Neural progenitor cell (in vitro differentiated cells): ENCODE measurements around the gene GRIK2.

ENCODE experiments used
- CTCF ChIP-seq: fragments of 200-600 bp; sonication (generic); IDR thresholded peaks from 2 replicates; pipeline ENCODE4 v1.5.1; 2017; ENCODE audit warnings: antibody characterized with exemption, mild to moderate bottlenecking
- EZH2phosphoT487 ChIP-seq: fragments of 200-600 bp; sonication (generic); IDR thresholded peaks from 2 replicates; pipeline ENCODE4 v1.6.1; 2017; ENCODE audit warnings: antibody characterized with exemption

DNA sequence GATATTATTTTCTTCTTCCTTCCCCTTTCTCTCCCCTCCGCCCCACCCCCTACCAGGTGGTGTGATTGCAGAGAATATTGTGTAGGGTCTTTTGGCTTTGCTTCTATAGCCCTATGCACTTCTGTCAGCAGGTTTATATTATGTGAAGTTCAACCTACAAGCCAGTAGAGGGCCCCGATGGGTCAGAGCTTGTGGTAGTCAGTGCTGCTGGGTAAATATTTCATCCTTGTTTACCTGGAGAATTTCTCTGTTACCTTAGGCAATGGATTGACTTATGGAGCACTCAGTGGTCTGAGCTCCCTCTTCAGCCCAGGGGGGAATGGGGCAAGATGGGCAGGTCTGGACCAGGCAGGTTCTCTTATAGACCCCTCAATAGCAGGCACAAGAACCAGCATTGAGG, 720.9 kb downstream of the GRIK2 start:
- peak; percentile 59 for TF ChIP-seq CTCF
- no peak for TF ChIP-seq EZH2phosphoT487
